Upper lobe of left lung (tissue), 4 donors: ENCODE measurements around the gene FGF10.
A peak's percentile ranks its signal among the peaks of the same experiment; 100 is the strongest.

ENCODE experiments used
- EP300 ChIP-seq, 4 donors: sonication (generic); formaldehyde crosslinking; IDR thresholded peaks; one replicate each; pipeline ENCODE4 v1.5.1; 2017; ENCODE audit warnings: antibody characterized with exemption in 4 of 4, control low read depth in 2 of 4
- POLR2A ChIP-seq, 4 donors: fragments of 450-650 bp; IDR thresholded peaks; one replicate each; pipeline ENCODE4 v1.5.1; 2016 to 2017; ENCODE audit warnings: antibody characterized with exemption in 4 of 4, mild to moderate bottlenecking in 2 of 4
- POLR2AphosphoS5 ChIP-seq, 2 donors: sonication (generic); formaldehyde crosslinking; IDR thresholded peaks; one replicate each; pipeline ENCODE4 v1.5.1; 2017; ENCODE audit warnings: antibody characterized with exemption in 2 of 2
- TF ChIP-seq, protein P1 (sequence below), 6 experiments: fragments of 450-650 bp in 4 of 6; fragments of 200-600 bp in 2 of 6; sonication (generic) in 2 of 6; IDR thresholded peaks; one replicate each; pipeline ENCODE4 v1.5.1; 2016 to 2019; ENCODE audit warnings: antibody characterized with exemption in 6 of 6

DNA sequence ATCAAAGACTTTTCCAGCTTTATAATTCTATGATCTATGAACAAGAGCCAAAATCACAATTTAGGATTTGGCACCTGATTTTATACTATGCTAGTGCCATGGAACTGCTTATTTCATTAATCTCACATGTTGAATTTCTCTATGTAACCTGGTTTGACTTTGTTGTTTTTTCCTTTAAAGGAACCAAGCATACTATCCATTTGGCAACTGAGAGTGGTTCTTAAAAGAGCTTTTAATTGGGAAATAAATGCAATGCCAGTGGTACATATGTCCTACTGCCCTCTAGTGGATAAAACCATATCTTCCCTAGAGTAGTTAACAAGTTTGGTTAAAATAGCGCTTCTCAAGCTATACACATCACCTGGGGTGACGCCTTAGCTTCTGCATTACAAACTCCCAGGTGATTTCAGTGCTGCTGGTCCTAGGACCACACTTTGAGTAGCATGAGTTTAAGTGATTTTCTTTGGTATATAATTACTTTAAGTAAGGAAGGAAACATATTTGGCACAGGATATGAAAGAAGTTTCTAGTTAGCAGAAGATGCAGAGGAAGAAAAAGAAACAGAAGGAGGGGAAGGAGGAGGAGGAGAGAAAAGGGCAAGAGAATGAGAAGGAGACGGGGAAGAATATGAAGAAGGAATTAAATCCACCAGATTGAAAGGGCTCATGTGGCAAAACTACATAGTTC lies 56.8 kb downstream of the FGF10 start:
- no peak for TF ChIP-seq POLR2A (IDR thresholded peaks at IDR 0.05)
- TF ChIP-seq, protein P1, sequence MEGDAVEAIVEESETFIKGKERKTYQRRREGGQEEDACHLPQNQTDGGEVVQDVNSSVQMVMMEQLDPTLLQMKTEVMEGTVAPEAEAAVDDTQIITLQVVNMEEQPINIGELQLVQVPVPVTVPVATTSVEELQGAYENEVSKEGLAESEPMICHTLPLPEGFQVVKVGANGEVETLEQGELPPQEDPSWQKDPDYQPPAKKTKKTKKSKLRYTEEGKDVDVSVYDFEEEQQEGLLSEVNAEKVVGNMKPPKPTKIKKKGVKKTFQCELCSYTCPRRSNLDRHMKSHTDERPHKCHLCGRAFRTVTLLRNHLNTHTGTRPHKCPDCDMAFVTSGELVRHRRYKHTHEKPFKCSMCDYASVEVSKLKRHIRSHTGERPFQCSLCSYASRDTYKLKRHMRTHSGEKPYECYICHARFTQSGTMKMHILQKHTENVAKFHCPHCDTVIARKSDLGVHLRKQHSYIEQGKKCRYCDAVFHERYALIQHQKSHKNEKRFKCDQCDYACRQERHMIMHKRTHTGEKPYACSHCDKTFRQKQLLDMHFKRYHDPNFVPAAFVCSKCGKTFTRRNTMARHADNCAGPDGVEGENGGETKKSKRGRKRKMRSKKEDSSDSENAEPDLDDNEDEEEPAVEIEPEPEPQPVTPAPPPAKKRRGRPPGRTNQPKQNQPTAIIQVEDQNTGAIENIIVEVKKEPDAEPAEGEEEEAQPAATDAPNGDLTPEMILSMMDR (IDR thresholded peaks at IDR 0.05) = peak in 5 of 6 experiments; percentile 25 to 55 (median 40)
- TF ChIP-seq POLR2AphosphoS5 (IDR thresholded peaks at IDR 0.05) = no peak
- TF ChIP-seq EP300 (IDR thresholded peaks at IDR 0.05) = no peak
